ENCODE measurements around the gene REPIN1.

DNA sequence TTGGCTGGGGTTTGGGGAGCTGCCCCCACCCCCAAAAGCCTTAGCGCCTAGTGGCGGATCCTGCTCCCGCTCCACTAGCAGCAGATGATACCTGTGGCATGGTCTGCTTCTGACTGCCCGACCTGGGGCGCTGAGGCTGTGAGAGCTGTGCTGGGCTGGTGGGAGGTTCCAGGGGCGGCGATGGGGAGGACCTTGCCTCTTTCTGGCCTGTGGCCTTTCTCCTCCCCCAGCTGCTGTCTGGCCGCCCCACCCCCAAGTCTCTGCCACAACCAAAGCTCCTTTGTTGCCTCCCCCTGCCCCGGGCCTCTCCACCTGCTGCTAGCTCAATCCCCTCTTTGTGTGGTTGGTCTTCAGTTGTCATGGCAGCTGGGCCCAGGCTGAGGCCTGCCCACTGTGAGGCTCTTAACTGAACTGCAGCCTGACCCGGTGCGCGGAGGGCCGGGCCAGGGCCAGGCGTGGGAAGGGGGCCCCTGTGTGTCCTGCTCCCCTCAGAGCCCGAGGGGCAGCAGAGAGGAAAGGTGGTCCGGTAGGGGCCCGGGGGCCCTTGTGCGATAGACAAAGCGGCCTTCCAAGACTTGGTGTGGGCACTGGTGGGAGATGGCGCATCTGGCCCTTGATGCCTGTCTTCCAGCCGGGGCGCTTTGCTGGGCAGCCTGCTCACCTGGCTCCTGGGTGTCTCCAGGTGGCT, 15.2 kb downstream of the REPIN1 start:
- TF ChIP-seq CTCF (IDR thresholded peaks at IDR 0.05) = no peak
- TF ChIP-seq, protein P1, sequence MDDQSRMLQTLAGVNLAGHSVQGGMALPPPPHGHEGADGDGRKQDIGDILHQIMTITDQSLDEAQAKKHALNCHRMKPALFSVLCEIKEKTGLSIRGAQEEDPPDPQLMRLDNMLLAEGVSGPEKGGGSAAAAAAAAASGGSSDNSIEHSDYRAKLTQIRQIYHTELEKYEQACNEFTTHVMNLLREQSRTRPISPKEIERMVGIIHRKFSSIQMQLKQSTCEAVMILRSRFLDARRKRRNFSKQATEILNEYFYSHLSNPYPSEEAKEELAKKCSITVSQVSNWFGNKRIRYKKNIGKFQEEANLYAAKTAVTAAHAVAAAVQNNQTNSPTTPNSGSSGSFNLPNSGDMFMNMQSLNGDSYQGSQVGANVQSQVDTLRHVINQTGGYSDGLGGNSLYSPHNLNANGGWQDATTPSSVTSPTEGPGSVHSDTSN (IDR thresholded peaks at IDR 0.05) = no peak
- no peak for TF ChIP-seq FOXJ3 (CRISPR knock-in tag; IDR thresholded peaks at IDR 0.05)
- TF ChIP-seq, protein P2, sequence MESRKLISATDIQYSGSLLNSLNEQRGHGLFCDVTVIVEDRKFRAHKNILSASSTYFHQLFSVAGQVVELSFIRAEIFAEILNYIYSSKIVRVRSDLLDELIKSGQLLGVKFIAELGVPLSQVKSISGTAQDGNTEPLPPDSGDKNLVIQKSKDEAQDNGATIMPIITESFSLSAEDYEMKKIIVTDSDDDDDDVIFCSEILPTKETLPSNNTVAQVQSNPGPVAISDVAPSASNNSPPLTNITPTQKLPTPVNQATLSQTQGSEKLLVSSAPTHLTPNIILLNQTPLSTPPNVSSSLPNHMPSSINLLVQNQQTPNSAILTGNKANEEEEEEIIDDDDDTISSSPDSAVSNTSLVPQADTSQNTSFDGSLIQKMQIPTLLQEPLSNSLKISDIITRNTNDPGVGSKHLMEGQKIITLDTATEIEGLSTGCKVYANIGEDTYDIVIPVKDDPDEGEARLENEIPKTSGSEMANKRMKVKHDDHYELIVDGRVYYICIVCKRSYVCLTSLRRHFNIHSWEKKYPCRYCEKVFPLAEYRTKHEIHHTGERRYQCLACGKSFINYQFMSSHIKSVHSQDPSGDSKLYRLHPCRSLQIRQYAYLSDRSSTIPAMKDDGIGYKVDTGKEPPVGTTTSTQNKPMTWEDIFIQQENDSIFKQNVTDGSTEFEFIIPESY (IDR thresholded peaks at IDR 0.05; ENCODE audit: borderline replicate concordance, low read depth) = no peak
- no peak for TF ChIP-seq YY1 (IDR thresholded peaks at IDR 0.05; ENCODE audit: low read depth)
- TF ChIP-seq CHD2 (IDR thresholded peaks at IDR 0.05; ENCODE audit: low read length, partially characterized antibody) = no peak
- TF ChIP-seq GABPA (IDR thresholded peaks at IDR 0.05; ENCODE audit: low read depth) = no peak
- no peak for TF ChIP-seq ELF1 (IDR thresholded peaks at IDR 0.05)
- TF ChIP-seq SIN3A (IDR thresholded peaks at IDR 0.05; ENCODE audit: borderline replicate concordance, low read depth, low read length) = no peak
- TF ChIP-seq TEAD4 (IDR thresholded peaks at IDR 0.05; ENCODE audit: borderline replicate concordance, insufficient read depth) = no peak
- no peak for TF ChIP-seq RAD21 (IDR thresholded peaks at IDR 0.05; ENCODE audit: low read length)
- no peak for TF ChIP-seq NFIC (IDR thresholded peaks at IDR 0.05; ENCODE audit: borderline replicate concordance)
- no peak for TF ChIP-seq JUND (IDR thresholded peaks at IDR 0.05)
- no peak for TF ChIP-seq REST (IDR thresholded peaks at IDR 0.05; ENCODE audit: low read depth, low read length)
